ENCODE data around the gene MSH5. TPM values are rescaled to one million over a fixed set of nuclear protein-coding genes. Genes with fewer than 3 reads are reported as not detected.

The MSH5 gene
- total and polyA plus RNA-seq, 2 of the 13 experiments (the other 11 are each of a cell fraction or from before 2014, with no cell fraction given), result 10.2 to 38.7 TPM

DNA sequence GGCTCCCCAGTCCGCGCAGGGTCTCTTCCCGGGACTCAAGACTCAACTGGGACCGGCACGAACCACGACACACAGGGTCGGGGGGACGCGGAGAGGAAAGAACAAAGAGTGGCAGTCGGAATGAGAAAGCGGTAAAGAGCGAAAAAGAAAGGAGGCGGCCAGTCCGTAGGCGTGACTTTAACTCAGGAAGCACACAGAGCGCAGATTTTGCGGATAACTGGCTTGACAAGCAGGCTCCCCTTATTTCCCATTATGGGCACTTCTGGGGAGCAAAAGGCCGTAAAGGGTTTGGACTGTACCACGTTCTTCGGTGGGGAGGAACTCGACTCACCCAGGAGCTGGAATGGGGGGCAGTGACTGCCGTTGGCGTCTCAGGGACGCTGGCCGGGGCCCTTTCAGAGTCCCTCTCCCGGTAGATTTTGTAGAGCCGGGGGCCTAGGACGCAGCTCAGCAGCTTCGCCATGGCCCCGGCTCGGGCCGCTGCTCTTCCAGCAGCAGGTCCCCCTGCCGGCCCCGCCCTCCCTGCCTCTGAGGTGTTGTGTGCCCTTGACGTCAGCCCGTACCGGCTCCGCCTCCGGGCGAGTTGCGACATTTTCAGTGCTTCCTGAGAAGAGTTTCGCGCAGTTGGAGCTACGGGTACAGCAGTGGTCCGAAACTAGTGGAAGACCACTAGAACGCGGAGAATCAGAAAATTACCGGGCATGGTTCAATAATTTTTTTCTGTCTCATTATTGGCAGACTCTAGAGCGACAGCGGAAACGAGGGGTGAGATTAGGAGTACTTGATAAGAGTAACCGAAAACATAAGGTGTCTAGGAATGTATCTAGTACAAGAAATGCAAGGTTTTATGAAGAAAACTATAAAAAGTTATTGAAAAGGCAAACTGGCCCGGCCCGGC, 36.7 kb upstream of the MSH5 start, which contains the start of gene ABHD16A (continued):
- TF ChIP-seq, protein P1, sequence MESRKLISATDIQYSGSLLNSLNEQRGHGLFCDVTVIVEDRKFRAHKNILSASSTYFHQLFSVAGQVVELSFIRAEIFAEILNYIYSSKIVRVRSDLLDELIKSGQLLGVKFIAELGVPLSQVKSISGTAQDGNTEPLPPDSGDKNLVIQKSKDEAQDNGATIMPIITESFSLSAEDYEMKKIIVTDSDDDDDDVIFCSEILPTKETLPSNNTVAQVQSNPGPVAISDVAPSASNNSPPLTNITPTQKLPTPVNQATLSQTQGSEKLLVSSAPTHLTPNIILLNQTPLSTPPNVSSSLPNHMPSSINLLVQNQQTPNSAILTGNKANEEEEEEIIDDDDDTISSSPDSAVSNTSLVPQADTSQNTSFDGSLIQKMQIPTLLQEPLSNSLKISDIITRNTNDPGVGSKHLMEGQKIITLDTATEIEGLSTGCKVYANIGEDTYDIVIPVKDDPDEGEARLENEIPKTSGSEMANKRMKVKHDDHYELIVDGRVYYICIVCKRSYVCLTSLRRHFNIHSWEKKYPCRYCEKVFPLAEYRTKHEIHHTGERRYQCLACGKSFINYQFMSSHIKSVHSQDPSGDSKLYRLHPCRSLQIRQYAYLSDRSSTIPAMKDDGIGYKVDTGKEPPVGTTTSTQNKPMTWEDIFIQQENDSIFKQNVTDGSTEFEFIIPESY (CRISPR knock-in tag; IDR thresholded peaks at IDR 0.05), result peak; percentile 52
- TF ChIP-seq LCORL (IDR thresholded peaks at IDR 0.05), result no peak
- peak; percentile 76; the same call in 1 of the 2 replicates for TF ChIP-seq LCORL (CRISPR knock-in tag; IDR thresholded peaks at IDR 0.05)
- TF ChIP-seq POLR2A (IDR thresholded peaks at IDR 0.05; ENCODE audit: insufficient read depth in 1 of 2, low read depth in 2 of 2, low read length in 2 of 2), result peak; percentile 93 to 96
- TF ChIP-seq, protein P2, sequence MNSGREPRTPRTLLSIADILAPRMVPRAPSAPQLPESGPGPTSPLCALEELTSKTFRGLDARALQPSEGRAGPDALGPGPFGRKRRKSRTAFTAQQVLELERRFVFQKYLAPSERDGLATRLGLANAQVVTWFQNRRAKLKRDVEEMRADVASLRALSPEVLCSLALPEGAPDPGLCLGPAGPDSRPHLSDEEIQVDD (CRISPR knock-in tag; IDR thresholded peaks at IDR 0.05; ENCODE audit: borderline replicate concordance), result no peak
- TF ChIP-seq ZNF274 (CRISPR knock-in tag; IDR thresholded peaks at IDR 0.05), result no peak; the same call in 1 of the 2 replicates
- TF ChIP-seq RXRB (CRISPR knock-in tag; IDR thresholded peaks at IDR 0.05; ENCODE audit: borderline replicate concordance), result peak; percentile 70
- no peak for TF ChIP-seq ZNF883 (CRISPR knock-in tag; IDR thresholded peaks at IDR 0.05; ENCODE audit: not compliant biosample characterization)
- TF ChIP-seq, protein P3, sequence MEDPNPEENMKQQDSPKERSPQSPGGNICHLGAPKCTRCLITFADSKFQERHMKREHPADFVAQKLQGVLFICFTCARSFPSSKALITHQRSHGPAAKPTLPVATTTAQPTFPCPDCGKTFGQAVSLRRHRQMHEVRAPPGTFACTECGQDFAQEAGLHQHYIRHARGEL (CRISPR knock-in tag; IDR thresholded peaks at IDR 0.05), result no peak
- TF ChIP-seq, protein P4, sequence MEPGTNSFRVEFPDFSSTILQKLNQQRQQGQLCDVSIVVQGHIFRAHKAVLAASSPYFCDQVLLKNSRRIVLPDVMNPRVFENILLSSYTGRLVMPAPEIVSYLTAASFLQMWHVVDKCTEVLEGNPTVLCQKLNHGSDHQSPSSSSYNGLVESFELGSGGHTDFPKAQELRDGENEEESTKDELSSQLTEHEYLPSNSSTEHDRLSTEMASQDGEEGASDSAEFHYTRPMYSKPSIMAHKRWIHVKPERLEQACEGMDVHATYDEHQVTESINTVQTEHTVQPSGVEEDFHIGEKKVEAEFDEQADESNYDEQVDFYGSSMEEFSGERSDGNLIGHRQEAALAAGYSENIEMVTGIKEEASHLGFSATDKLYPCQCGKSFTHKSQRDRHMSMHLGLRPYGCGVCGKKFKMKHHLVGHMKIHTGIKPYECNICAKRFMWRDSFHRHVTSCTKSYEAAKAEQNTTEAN (CRISPR knock-in tag; conservative IDR thresholded peaks at IDR 0.05), result no peak
- peak; percentile 85 for TF ChIP-seq GATAD2A (CRISPR knock-in tag; IDR thresholded peaks at IDR 0.05)
- TF ChIP-seq, protein P5, sequence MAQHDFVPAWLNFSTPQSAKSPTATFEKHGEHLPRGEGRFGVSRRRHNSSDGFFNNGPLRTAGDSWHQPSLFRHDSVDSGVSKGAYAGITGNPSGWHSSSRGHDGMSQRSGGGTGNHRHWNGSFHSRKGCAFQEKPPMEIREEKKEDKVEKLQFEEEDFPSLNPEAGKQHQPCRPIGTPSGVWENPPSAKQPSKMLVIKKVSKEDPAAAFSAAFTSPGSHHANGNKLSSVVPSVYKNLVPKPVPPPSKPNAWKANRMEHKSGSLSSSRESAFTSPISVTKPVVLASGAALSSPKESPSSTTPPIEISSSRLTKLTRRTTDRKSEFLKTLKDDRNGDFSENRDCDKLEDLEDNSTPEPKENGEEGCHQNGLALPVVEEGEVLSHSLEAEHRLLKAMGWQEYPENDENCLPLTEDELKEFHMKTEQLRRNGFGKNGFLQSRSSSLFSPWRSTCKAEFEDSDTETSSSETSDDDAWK (CRISPR knock-in tag; IDR thresholded peaks at IDR 0.05), result no peak
- peak; percentile 55; the same call in 1 of the 2 replicates for TF ChIP-seq ZNF12 (CRISPR knock-in tag; IDR thresholded peaks at IDR 0.05)
- TF ChIP-seq, protein P6, sequence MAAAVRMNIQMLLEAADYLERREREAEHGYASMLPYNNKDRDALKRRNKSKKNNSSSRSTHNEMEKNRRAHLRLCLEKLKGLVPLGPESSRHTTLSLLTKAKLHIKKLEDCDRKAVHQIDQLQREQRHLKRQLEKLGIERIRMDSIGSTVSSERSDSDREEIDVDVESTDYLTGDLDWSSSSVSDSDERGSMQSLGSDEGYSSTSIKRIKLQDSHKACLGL (CRISPR knock-in tag; IDR thresholded peaks at IDR 0.05), result peak; percentile 71; the same call in 1 of the 2 replicates
- TF ChIP-seq SATB2 (CRISPR knock-in tag; IDR thresholded peaks at IDR 0.05), result 0 out of 2 replicates have a peak, but pooled peaks have one; percentile 26
- TF ChIP-seq POLR2G (IDR thresholded peaks at IDR 0.05; ENCODE audit: low read depth, low read length), result peak; percentile 97

Data from HepG2 (cell line).